ENCODE data around the gene ALKBH2.

ALKBH2 gene

GRCh38 chr12:109047081-109047805 is 46.0 kb downstream of the ALKBH2 start:
- no peak for TF ChIP-seq CTCF (IDR thresholded peaks at IDR 0.05)
- DNase-seq (ENCODE audit: low spot score) = no peak
- no peak overlapping the region for H3K4me3 ChIP-seq
- no peak overlapping the region for H3K27ac ChIP-seq

- Histone ChIP-seq H3K4me3 (no peak overlapping the region), H3K27ac (no peak overlapping the region)
- TF ChIP-seq CTCF (IDR thresholded peaks at IDR 0.05) = no peak
- no peak for DNase-seq (ENCODE audit: low spot score)
Observed at GRCh38 chr12:109044241-109044640, 49.0 kb downstream of the ALKBH2 start.
